GM18907 (cell line): Measurements from ENCODE around the gene CYP3A4.
A peak's percentile ranks its signal among the peaks of the same experiment; 100 is the strongest.
"Not testable (repeated sequence)": the region's sequence is repeated elsewhere in the genome, so short reads cannot be mapped to it uniquely, and the experiment has no call there.

ENCODE experiments used
- ATAC-seq: cut with Tn5 transposase; IDR thresholded peaks from one replicate; pipeline ENCODE4 v1.9.1; 2021; ENCODE audit warnings: mild to moderate bottlenecking, moderate library complexity; ENCODE audit not compliant: unreplicated experiment

CYP3A4 gene

GRCh38 chr7:99784007-99784406, at the start of gene CYP3A4:
Gene CYP3A4, minus strand, starts transcription at chr7:99784184. Its CDS starts 103 bp downstream, at chr7:99784081.
- ATAC-seq, result no peak

- no peak for ATAC-seq
These were observed 49.4 kb upstream of the CYP3A4 start for GRCh38 chr7:99833289-99833877.

- no peak for ATAC-seq
These were observed 47.6 kb upstream of the CYP3A4 start for GRCh38 chr7:99831595-99831994.

GRCh38 chr7:99829524-99830160, 45.7 kb upstream of the CYP3A4 start:
- peak; percentile 60 for ATAC-seq

- ATAC-seq, result no peak
These were observed 44.8 kb upstream of the CYP3A4 start for GRCh38 chr7:99828811-99829210.

- no peak for ATAC-seq
These were observed 43.2 kb upstream of the CYP3A4 start for GRCh38 chr7:99827040-99827778.

- no peak for ATAC-seq
These were observed 41.9 kb upstream of the CYP3A4 start for GRCh38 chr7:99825873-99826272.

GRCh38 chr7:99825452-99825851, 41.5 kb upstream of the CYP3A4 start:
- ATAC-seq, result no peak

GRCh38 chr7:99824091-99824490, 40.1 kb upstream of the CYP3A4 start:
- no peak for ATAC-seq

GRCh38 chr7:99822731-99823718, 39.0 kb upstream of the CYP3A4 start:
- no peak for ATAC-seq

- no peak for ATAC-seq
These were observed 36.5 kb upstream of the CYP3A4 start for GRCh38 chr7:99820408-99821027.

GRCh38 chr7:99808766-99809165, 24.8 kb upstream of the CYP3A4 start:
- no peak for ATAC-seq

GRCh38 chr7:99806839-99807478, 23.0 kb upstream of the CYP3A4 start:
- ATAC-seq, result no peak

- no peak for ATAC-seq
These were observed 21.7 kb upstream of the CYP3A4 start for GRCh38 chr7:99805641-99806040.

- not testable (repeated sequence) for ATAC-seq
These were observed 19.1 kb upstream of the CYP3A4 start for GRCh38 chr7:99803118-99803517.

GRCh38 chr7:99801407-99801806, 17.4 kb upstream of the CYP3A4 start:
- not testable (repeated sequence) for ATAC-seq

GRCh38 chr7:99798972-99799371, 15.0 kb upstream of the CYP3A4 start:
- ATAC-seq, result no peak

- ATAC-seq, result not testable (repeated sequence)
These were observed 11.9 kb upstream of the CYP3A4 start for GRCh38 chr7:99795864-99796263.

GRCh38 chr7:99794585-99795502, 10.9 kb upstream of the CYP3A4 start:
- no peak for ATAC-seq
